GM08714 (cell line): ENCODE measurements around the gene ATP2A1.

Source experiments
- H3K4me3 ChIP-seq: fragments of 200-500 bp; sonication (Bioruptor generic); 2 replicates; pipeline ENCODE4 v1.5.1; 2014; ENCODE audit warnings: mild to moderate bottlenecking, low read length, inconsistent platforms
- ZNF274 ChIP-seq: IDR thresholded peaks from 2 replicates; pipeline ENCODE4 v1.6.1; 2012; ENCODE audit warnings: mild to moderate bottlenecking, low read depth, low read length

The ATP2A1 gene

GRCh38 chr16:28903344-28904042, 25.2 kb downstream of the ATP2A1 start:
- TF ChIP-seq ZNF274, result no peak
- H3K4me3 ChIP-seq, result no peak overlapping the region

- TF ChIP-seq ZNF274, result no peak
- no peak overlapping the region for H3K4me3 ChIP-seq
Observed at GRCh38 chr16:28904363-28904762, 26.1 kb downstream of the ATP2A1 start.

- H3K4me3 ChIP-seq, result no peak overlapping the region
- TF ChIP-seq ZNF274, result no peak
Observed at GRCh38 chr16:28904828-28905227, 26.5 kb downstream of the ATP2A1 start.

- no peak overlapping the region for H3K4me3 ChIP-seq
- TF ChIP-seq ZNF274, result no peak
Observed at GRCh38 chr16:28905229-28905754, 27.0 kb downstream of the ATP2A1 start.

GRCh38 chr16:28905800-28906372, 27.6 kb downstream of the ATP2A1 start:
- no peak for TF ChIP-seq ZNF274
- no peak overlapping the region for H3K4me3 ChIP-seq

- H3K4me3 ChIP-seq, result no peak overlapping the region
- TF ChIP-seq ZNF274, result no peak
Observed at GRCh38 chr16:28910086-28911031, 32.1 kb downstream of the ATP2A1 start.

- no peak overlapping the region for H3K4me3 ChIP-seq
- TF ChIP-seq ZNF274, result no peak
Observed at GRCh38 chr16:28912558-28912957, 34.3 kb downstream of the ATP2A1 start.

GRCh38 chr16:28913946-28914724, 35.8 kb downstream of the ATP2A1 start:
- H3K4me3 ChIP-seq, result no peak overlapping the region
- no peak for TF ChIP-seq ZNF274

GRCh38 chr16:28915181-28915580, 36.9 kb downstream of the ATP2A1 start:
- H3K4me3 ChIP-seq, result no peak overlapping the region
- TF ChIP-seq ZNF274, result no peak

- no peak overlapping the region for H3K4me3 ChIP-seq
- TF ChIP-seq ZNF274, result no peak
Observed at GRCh38 chr16:28917095-28917494, 38.8 kb downstream of the ATP2A1 start.

- H3K4me3 ChIP-seq, result no peak overlapping the region
- TF ChIP-seq ZNF274, result no peak
Observed at GRCh38 chr16:28918698-28919097, 40.4 kb downstream of the ATP2A1 start.

- no peak for TF ChIP-seq ZNF274
- H3K4me3 ChIP-seq, result peak overlapping the region; percentile 45; the same call in 1 of the 2 replicates
Observed at GRCh38 chr16:28923231-28923587, 44.9 kb downstream of the ATP2A1 start.

- TF ChIP-seq ZNF274, result no peak
- peak overlapping the region; percentile 72; the same call in 1 of the 2 replicates for H3K4me3 ChIP-seq
Observed at GRCh38 chr16:28923652-28924398, 45.5 kb downstream of the ATP2A1 start.
